GM12878 (cell line): ENCODE measurements around the gene ANKRD44. TPM values are rescaled to one million over a fixed set of nuclear protein-coding genes. Genes with fewer than 3 reads are reported as not detected.
A peak's percentile ranks its signal among the peaks of the same experiment; 100 is the strongest.

Source experiments
- ATAC-seq: fragments of 200-7000 bp; cut with Tn5 transposase; 3 replicates; pipeline ENCODE4 v1.9.1; 2020; ENCODE audit warnings: mild to moderate bottlenecking, moderate library complexity
- BruUV-seq: library from RNA; stranded (reverse); fragments of 400-500 nt; replicated peaks from 2 replicates; lab custom pipeline; 2021; lab: Mats Ljungman, UMichigan
- CTCF ChIA-PET: fragments of 300-600 bp; sonication (Branson Sonifier 250); formaldehyde crosslinking; extraction: SDS; loops from one replicate; lab custom pipeline; 2021; ENCODE audit warnings: inconsistent platforms; lab: Yijun Ruan, JAX
- POLR2A ChIA-PET: fragments of 350-600 bp; formaldehyde crosslinking; extraction: SDS; loops from one replicate; lab custom pipeline; 2021; ENCODE audit warnings: inconsistent platforms; lab: Charles Lee
- RAD21 ChIA-PET: fragments of 300-600 bp; sonication (Branson Sonifier 250); formaldehyde crosslinking; loops from one replicate; lab custom pipeline; 2023; ENCODE audit warnings: antibody characterized with exemption; ENCODE audit not compliant: unreplicated experiment; lab: Charles Lee
- SMC1A ChIA-PET: fragments of 300-600 bp; sonication (Branson Sonifier 250); formaldehyde crosslinking; loops from one replicate; lab custom pipeline; 2023; ENCODE audit not compliant: unreplicated experiment, uncharacterized antibody; lab: Charles Lee
- DNase-seq: peaks from one replicate; pipeline ENCODE4 v3.0.0-alpha.2; 2011; ENCODE audit warnings: low read depth, low spot score
- FAIRE-seq: peaks from 3 replicates; lab custom pipeline; 2011; peaks lifted over from hg19 to GRCh38; lab: Jason Lieb, UNC
- H2AFZ ChIP-seq: 2 replicates; pipeline ENCODE4 v1.6.0; 2011; ENCODE audit warnings: low read depth, low read length, control low read depth; ENCODE audit not compliant: control insufficient read depth
- H3K27ac ChIP-seq: 2 replicates; pipeline ENCODE4 v1.5.1; 2011; ENCODE audit warnings: control low read depth; ENCODE audit not compliant: control insufficient read depth, insufficient read depth
- H3K27me3 ChIP-seq, 2 experiments: replicated peaks in 1 of 2; 2 replicates each; pipeline versions ENCODE4 v1.6.0 to v1.6.1; 2011; ENCODE audit warnings: low read length in 1 of 2; ENCODE audit not compliant: control insufficient read depth in 2 of 2, insufficient read depth in 2 of 2
- H3K36me3 ChIP-seq, 2 experiments: 2 replicates each; pipeline ENCODE4 v1.5.1; 2011; ENCODE audit warnings: low read length in 1 of 2; ENCODE audit not compliant: control insufficient read depth in 2 of 2, insufficient read depth in 2 of 2
- H3K4me1 ChIP-seq: 2 replicates; pipeline ENCODE4 v1.6.1; 2011; ENCODE audit warnings: mild to moderate bottlenecking, low read length, moderate library complexity, mixed read lengths; ENCODE audit not compliant: control insufficient read depth, insufficient read depth
- H3K4me2 ChIP-seq: 2 replicates; pipeline ENCODE4 v1.6.0; 2011; ENCODE audit warnings: control low read depth; ENCODE audit not compliant: control insufficient read depth, insufficient read depth
- H3K4me3 ChIP-seq: fragments of 200-600 bp; sonication (generic); 2 replicates; pipeline ENCODE4 v1.5.1; 2016
- H3K79me2 ChIP-seq: 2 replicates; pipeline ENCODE4 v1.6.0; 2011; ENCODE audit warnings: low read length; ENCODE audit not compliant: control insufficient read depth, insufficient read depth
- H3K9ac ChIP-seq: 2 replicates; pipeline ENCODE4 v1.8.0; 2011; ENCODE audit warnings: low read length, control low read depth, mixed read lengths; ENCODE audit not compliant: control insufficient read depth, insufficient read depth
- H3K9me3 ChIP-seq: replicated peaks from 3 replicates; pipeline ENCODE4 v1.5.1; 2011; ENCODE audit warnings: mild to moderate bottlenecking, low read length; ENCODE audit not compliant: control insufficient read depth, insufficient read depth
- H4K20me1 ChIP-seq: 2 replicates; pipeline ENCODE4 v1.6.0; 2011; ENCODE audit not compliant: control insufficient read depth, insufficient read depth
- CEBPB ChIP-seq, 2 experiments: fragments of 150-350 bp in 1 of 2; IDR thresholded peaks; 2 replicates each; pipeline ENCODE4 v1.6.1; 2012 to 2014; ENCODE audit warnings: low read depth in 2 of 2, low read length in 2 of 2, borderline replicate concordance in 1 of 2, inconsistent platforms in 1 of 2
- GATAD2B ChIP-seq: fragments of 450-650 bp; conservative IDR thresholded peaks from 2 replicates; pipeline ENCODE4 v1.6.1; 2017; ENCODE audit warnings: low read depth, mild to moderate bottlenecking, moderate library complexity
- HCFC1 ChIP-seq: fragments of 150-350 bp; IDR thresholded peaks from 2 replicates; pipeline ENCODE4 v1.6.1; 2014; ENCODE audit warnings: low read length
- NFIC ChIP-seq: IDR thresholded peaks from 2 replicates; pipeline ENCODE4 v1.6.1; 2012; ENCODE audit warnings: low read depth, mild to moderate bottlenecking, inconsistent platforms, low read length, moderate library complexity
- NKRF ChIP-seq: fragments of 450-650 bp; conservative IDR thresholded peaks from 2 replicates; pipeline ENCODE4 v1.6.1; 2017; ENCODE audit warnings: mild to moderate bottlenecking, moderate library complexity
- PBX3 ChIP-seq: IDR thresholded peaks from 2 replicates; pipeline ENCODE4 v1.6.1; 2011; ENCODE audit warnings: mild to moderate bottlenecking, low read depth, low read length, moderate library complexity; ENCODE audit not compliant: insufficient replicate concordance
- POLR2AphosphoS2 ChIP-seq: IDR thresholded peaks from 2 replicates; pipeline ENCODE4 v1.6.1; 2011; ENCODE audit warnings: low read depth, mild to moderate bottlenecking, low read length, improper control_type of control experiment, moderate library complexity
- SMAD1 ChIP-seq: fragments of 450-650 bp; IDR thresholded peaks from 2 replicates; pipeline ENCODE4 v1.6.1; 2018; ENCODE audit warnings: mild to moderate bottlenecking, low read depth; ENCODE audit not compliant: partially characterized antibody
- SMAD5 ChIP-seq: IDR thresholded peaks from 2 replicates; pipeline ENCODE4 v1.6.1; 2016; ENCODE audit warnings: antibody characterized with exemption, low read depth
- ZBED1 ChIP-seq: IDR thresholded peaks from 2 replicates; pipeline ENCODE4 v1.6.1; 2016; ENCODE audit warnings: borderline replicate concordance
- ZBTB11 ChIP-seq: fragments of 450-650 bp; formaldehyde crosslinking; IDR thresholded peaks from 2 replicates; pipeline ENCODE4 v1.5.0; 2022; ENCODE audit warnings: mild to moderate bottlenecking, missing genetic modification characterization
- ZBTB4 ChIP-seq: fragments of 450-650 bp; formaldehyde crosslinking; IDR thresholded peaks from 2 replicates; pipeline ENCODE4 v1.4.0; 2022; ENCODE audit warnings: mild to moderate bottlenecking, moderate library complexity
- WGBS: methylation state at CpG from one replicate; pipeline ENCODE4 v1.1.6; 2016; ENCODE audit warnings: low lambda C conversion rate; ENCODE audit not compliant: insufficient replicate concordance, insufficient coverage; ENCODE audit errors: missing lambda C conversion rate; 5-methylcytosine and 5-hydroxymethylcytosine counted together
- in situ Hi-C: fragments of 300-500 bp; cut with MboI; formaldehyde crosslinking; loops from 9 replicates; pipeline ENCODE4 v1.14.3; 2018; ENCODE audit warnings: mixed read lengths
- intact Hi-C: fragments of 100-400 bp; cut with micrococcal nuclease; formaldehyde crosslinking; loops from one replicate; pipeline ENCODE4 v1.14.2; 2022; ENCODE audit not compliant: unreplicated experiment
- polyA plus RNA-seq, 11 experiments: library from polyadenylated mRNA; depleted of rRNA in 4 of 11; unstranded in 6 of 11; stranded (reverse) in 5 of 11; fragments of >200 nt; fragmentation: Nextera tagmentation in 4 of 11; fragmentation: Illumina TruSeq in 1 of 11; extraction: Ambion mirVana in 4 of 11; extraction: Trizol in 1 of 11; gene quantifications; 1 replicate in 1 of 11; 2 replicates in 10 of 11; pipeline versions ENCODE4 v1.2.1 to v1.2.3, GENCODE V29; 2011 to 2016; ENCODE audit warnings: inconsistent platforms in 2 of 11, missing spikeins in 2 of 11, low read depth in 1 of 11
- total RNA-seq, 4 experiments: library from RNA; depleted of rRNA in 3 of 4; stranded (reverse); fragments of >200 nt in 3 of 4; fragmentation: Illumina TruSeq in 1 of 4; extraction: Trizol in 1 of 4; gene quantifications; 2 replicates each; pipeline versions ENCODE4 v1.2.1 to v1.2.3, GENCODE V29; 2013 to 2021

ANKRD44 gene
- total and polyA plus RNA-seq, 10 of the 15 experiments (the other 5 are each of a cell fraction or from before 2014, with no cell fraction given), result 19.1 to 99.1 (median 59.6) TPM

GRCh38 chr2:197216361-197216979 is 94.1 kb downstream of the ANKRD44 start:
- intact Hi-C loops (loop anchor here (2.0 kb wide), 2 partner anchors 38 to 92 kb away; no protein-coding TSS in a partner anchor), in situ Hi-C loops (no loop called here)
- no peak overlapping the region for H2AFZ ChIP-seq
- CTCF ChIA-PET, result interaction anchor here (0.9 to 4.7 kb wide), 8 partner anchors 9 to 87 kb away, joined by 3 to 34 read pairs (median 4); no protein-coding TSS in a partner anchor
- H3K4me3 ChIP-seq, result peak overlapping the region; percentile 34
- no peaks in the 10 kb centered on the region for H3K27me3 ChIP-seq
- no peaks in the 10 kb centered on the region for H3K36me3 ChIP-seq
- no peaks in the 10 kb centered on the region for H3K9me3 ChIP-seq
- peaks cover 92% of the 10 kb centered on the region for H3K79me2 ChIP-seq
- peak overlapping the region; percentile 82 for H3K27ac ChIP-seq
- ATAC-seq, result peak; percentile 73
- BruUV-seq, result no TSS peak
- FAIRE-seq, result peak; percentile 71
- 0% methylated on average over 5 of the region's 5 CpGs for WGBS
- peak overlapping the region; percentile 72 for H3K4me2 ChIP-seq
- peak; percentile 80 for DNase-seq
- RAD21 ChIA-PET, result interaction anchor here (0.6 to 18.1 kb wide), 14 partner anchors 8 to 86 kb away, joined by 3 to 408 read pairs (median 8); partner anchors contain the start of gene ANKRD44
- H3K9ac ChIP-seq, result peak overlapping the region; percentile 52
- H4K20me1 ChIP-seq, result no peaks in the 10 kb centered on the region
- POLR2A ChIA-PET, result interaction anchor here (0.6 to 6.4 kb wide), 14 partner anchors 9 to 93 kb away, joined by 3 to 58 read pairs (median 4); no protein-coding TSS in a partner anchor
- peaks cover 70% of the 10 kb centered on the region for H3K4me1 ChIP-seq
- SMC1A ChIA-PET, result interaction anchor here (0.9 to 18.1 kb wide), 14 partner anchors 10 to 86 kb away, joined by 3 to 433 read pairs (median 16); partner anchors contain the start of gene ANKRD44
- no peak for TF ChIP-seq HCFC1
- no peak for TF ChIP-seq SMAD5
- TF ChIP-seq SMAD1, result peak; percentile 82
- TF ChIP-seq ZBED1, result no peak; the same call in none of the 2 replicates
- TF ChIP-seq NKRF, result peak; percentile 39
- TF ChIP-seq GATAD2B, result peak; percentile 77
- TF ChIP-seq NFIC, result peak; percentile 87
- TF ChIP-seq ZBTB4 (CRISPR knock-in tag), result no peak
- TF ChIP-seq PBX3, result no peak
- no peak for TF ChIP-seq POLR2AphosphoS2
- TF ChIP-seq CEBPB (IDR thresholded peaks at IDR 0.05; ENCODE audit: borderline replicate concordance in 1 of 2, low read depth in 2 of 2, low read length in 2 of 2), result no peak; a peak in 1 of 4 replicates
- no peak for TF ChIP-seq ZBTB11 (CRISPR knock-in tag)
